Ovary (tissue), 3 donors: ENCODE results near the gene PLXNA4.

Experiments
- POLR2A ChIP-seq: fragments of 450-650 bp; IDR thresholded peaks from one replicate; pipeline ENCODE4 v1.6.1; 2017; ENCODE audit warnings: antibody characterized with exemption, mild to moderate bottlenecking, moderate library complexity
- TF ChIP-seq, protein P1 (sequence below), 3 donors: fragments of 450-650 bp in 2 of 3; fragments of 200-600 bp in 1 of 3; IDR thresholded peaks; one replicate each; pipeline versions ENCODE4 v1.5.1 to v1.8.0; 2016 to 2022; ENCODE audit warnings: antibody characterized with exemption in 3 of 3, mild to moderate bottlenecking in 1 of 3
- donor health status: DM: no; HTN: no; CAD: no.

- TF ChIP-seq, protein P1, sequence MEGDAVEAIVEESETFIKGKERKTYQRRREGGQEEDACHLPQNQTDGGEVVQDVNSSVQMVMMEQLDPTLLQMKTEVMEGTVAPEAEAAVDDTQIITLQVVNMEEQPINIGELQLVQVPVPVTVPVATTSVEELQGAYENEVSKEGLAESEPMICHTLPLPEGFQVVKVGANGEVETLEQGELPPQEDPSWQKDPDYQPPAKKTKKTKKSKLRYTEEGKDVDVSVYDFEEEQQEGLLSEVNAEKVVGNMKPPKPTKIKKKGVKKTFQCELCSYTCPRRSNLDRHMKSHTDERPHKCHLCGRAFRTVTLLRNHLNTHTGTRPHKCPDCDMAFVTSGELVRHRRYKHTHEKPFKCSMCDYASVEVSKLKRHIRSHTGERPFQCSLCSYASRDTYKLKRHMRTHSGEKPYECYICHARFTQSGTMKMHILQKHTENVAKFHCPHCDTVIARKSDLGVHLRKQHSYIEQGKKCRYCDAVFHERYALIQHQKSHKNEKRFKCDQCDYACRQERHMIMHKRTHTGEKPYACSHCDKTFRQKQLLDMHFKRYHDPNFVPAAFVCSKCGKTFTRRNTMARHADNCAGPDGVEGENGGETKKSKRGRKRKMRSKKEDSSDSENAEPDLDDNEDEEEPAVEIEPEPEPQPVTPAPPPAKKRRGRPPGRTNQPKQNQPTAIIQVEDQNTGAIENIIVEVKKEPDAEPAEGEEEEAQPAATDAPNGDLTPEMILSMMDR (IDR thresholded peaks at IDR 0.05), result no peak
- no peak for TF ChIP-seq POLR2A
These were observed 349.3 kb downstream of the PLXNA4 start for GRCh38 chr7:132226957-132227290.
